NCI-H345 (cell line): ENCODE measurements around the gene GABRR1.

Source experiments
- DNase-seq: peaks from one replicate; lab custom pipeline; 2025; lab: John Stamatoyannopoulos, UW

The GABRR1 gene

DNA sequence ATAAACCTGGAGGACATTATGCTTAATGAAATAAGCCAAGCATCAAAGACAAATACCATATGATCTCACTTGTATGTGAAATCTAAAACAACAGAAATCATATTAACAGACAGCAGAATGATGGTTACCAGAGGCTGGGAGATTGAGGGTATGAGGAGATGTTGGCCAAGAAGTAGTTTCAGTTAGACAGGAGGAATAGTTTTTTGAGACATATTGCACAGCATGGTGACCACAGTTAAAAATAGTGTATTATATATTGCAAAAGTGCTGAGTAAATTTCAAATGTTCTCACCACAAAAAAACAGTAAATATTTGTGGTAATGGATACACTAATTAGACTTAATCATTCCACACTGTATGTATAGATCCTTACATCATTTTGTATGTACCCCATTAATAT, 1.8 kb downstream of the GABRR1 start:
- DNase-seq: no peak

GRCh38 chr6:89214197-89214596, 3.0 kb downstream of the GABRR1 start:
- no peak for DNase-seq

- no peak for DNase-seq
Measured at GRCh38 chr6:89212472-89212871, 4.7 kb downstream of the GABRR1 start.

DNA sequence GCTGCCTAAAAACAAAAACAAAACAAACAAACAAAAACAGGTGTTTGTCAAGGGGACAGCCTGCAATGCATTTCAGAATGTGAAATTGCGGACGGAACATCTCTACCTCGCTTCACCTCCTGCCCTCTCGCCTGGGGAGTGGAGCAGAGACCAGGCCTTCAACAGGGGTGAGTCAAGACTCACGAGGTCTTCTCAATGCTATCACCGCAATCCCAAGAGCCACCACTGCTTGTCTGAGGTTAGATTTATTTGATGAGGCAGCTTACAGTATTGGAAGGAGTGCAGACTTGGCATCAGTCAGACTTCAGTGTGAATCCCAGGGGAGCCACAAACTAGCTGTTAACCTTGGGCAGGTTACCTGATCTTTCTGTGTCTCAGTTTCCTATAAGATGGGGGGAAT, 7.7 kb downstream of the GABRR1 start:
- no peak for DNase-seq

DNA sequence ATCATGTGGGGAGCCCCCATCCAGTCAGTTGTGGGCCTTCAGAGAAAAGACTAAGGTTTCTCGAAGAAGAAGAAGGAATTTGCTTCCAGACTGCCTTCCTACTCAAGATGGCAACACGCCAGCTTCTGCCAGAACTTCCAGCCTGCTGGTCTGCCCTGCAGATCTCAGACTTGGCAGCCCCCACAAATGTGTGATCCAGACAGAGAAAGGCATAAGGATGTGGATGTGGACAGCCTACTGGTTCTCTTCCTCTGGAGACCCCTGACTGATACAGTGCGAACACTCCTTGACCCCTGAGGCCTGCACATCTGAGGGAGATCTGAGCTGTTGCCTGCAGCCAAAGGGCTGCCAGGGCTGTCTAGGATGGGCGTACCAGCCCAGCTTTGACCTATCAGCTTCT, 8.6 kb downstream of the GABRR1 start:
- DNase-seq: no peak

DNA sequence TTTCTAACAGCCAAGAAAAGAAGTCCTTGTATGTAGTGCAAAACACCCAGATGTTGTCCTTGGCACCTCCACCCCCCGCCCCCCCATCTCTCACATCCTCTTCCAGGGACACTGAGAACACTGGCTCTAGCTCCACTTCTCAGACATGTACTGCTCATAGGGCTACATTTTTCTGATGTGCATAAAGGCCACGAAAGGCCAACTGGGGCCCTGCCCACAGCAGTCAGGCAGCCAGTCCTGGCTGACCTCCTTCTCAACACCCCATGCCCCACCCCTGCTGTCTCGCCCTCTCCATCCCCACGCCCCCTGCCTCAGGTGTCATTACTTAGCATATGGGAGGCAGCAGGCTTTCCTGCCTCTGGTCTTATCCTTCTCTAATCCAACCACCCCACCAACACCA, 11.3 kb downstream of the GABRR1 start:
- DNase-seq: no peak

- no peak for DNase-seq
Measured at GRCh38 chr6:89204096-89204495, 13.1 kb downstream of the GABRR1 start.

- no peak for DNase-seq
Measured at GRCh38 chr6:89200706-89201215, 16.4 kb downstream of the GABRR1 start.

- no peak for DNase-seq
Measured at GRCh38 chr6:89199579-89199978, 17.6 kb downstream of the GABRR1 start.

DNA sequence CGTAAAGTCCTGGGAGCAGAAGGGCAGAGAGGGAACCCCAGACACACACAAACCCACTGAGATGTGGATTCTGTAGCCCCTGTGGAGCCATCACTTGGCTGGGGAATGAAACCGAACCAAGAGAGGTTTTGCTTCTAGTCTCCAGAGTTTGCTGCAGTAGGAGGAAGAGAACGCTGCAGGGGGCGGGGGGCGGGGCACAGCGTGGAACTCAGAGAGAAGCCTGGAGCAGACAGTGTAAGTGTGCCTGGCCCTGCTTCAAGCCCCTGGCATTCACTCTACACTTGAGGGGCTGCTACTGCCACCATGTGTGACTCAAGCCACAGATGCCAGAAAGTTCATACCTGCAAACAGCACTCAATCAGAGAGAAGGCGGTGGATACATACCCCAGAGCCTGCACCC, 18.9 kb downstream of the GABRR1 start:
- no peak for DNase-seq

DNA sequence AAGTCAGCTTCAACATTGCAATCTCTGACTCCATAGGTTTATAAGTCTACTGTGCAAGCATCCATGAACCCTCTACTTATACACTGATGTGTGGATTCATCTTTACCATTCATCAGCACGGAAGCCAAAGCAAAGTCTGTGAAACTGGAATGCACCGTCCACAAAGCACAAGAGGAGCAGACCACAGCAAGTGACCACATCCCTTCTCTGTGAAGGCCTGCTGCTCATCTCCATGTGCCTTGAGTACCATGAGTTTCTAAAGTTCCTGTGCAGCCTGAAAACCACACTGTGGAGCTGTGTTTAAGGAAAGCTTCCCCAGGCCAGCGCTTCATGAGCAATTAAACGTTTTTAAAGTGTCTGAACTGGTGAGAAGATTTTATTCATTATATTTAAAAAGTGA, 20.0 kb downstream of the GABRR1 start:
- DNase-seq: no peak

DNA sequence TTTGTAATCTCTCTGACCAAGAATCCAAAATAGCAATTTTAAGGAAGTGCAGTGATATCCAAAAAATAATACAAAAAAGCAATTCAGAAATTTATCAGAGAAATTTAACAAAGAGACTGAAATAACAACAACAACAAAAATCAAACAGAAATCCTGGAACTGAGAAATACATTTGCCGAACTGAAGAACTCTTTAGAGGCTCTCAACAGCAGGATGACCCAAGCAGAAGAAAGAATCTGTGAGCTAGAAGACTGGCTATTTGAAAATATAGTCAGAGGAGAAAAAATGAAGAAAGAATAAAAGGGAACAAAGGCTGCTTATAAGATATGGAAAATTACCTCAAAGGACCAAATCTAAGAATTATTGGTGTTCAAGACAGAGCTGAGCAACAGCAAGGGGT, 22.6 kb downstream of the GABRR1 start:
- no peak for DNase-seq

- DNase-seq: no peak
Measured at GRCh38 chr6:89190741-89191140, 26.4 kb downstream of the GABRR1 start.

DNA sequence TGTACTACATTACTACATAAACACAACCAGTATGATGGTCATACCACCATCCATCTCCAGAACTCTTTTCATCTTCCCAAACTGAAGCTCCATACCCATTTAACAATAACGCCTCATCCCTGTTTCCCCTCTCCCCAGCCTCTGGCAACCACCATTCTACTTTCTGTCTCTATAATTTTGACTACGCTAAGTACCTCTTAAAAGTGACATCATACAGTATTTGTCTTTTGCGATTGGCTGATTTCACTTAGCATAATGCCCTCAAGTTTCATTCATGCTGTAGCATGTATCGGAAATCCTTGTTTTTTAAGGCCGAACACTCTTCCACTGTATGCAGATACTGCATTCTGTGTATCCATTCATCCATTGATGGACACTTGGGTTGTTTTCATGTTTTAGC, 29.7 kb downstream of the GABRR1 start:
- DNase-seq: no peak

GRCh38 chr6:89186762-89187161, 30.4 kb downstream of the GABRR1 start:
- no peak for DNase-seq

DNA sequence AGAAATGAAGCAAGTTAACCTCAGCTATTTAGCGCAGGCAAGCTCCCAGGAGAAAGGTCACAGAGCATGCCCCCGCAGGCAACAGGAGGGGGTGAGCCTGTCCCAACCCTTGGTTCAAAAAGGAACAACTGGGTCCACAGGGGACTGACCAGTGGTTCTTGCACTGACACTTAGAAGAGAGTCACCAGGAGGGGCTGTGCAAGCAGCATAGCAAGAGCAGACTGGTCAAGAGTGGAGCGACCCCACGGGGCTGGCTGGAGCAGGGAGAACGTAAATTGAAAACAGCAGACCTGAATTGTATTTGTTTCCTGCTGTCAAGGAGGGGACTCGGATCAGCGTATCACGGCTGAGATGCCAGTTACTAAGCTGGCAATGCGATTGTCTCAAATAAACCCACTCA, 32.8 kb downstream of the GABRR1 start:
- DNase-seq: no peak

DNA sequence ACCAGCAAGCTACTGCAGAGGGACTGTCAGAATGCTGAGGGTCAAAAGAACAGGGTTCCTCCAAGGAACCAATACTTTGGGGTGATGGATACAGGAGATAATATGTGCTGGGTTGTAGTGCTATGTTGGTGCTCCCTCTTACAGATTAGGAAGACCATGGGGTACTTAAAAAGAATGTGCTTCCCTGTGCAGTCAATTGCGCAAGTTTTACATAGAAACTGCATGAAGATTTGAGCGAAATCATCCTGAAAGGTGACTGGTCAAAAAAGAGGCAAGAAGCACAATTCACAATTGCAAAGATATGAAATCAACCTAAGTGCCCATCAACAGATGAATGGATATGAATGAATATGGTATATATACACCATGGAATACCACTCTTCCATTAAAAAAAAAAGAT, 33.9 kb downstream of the GABRR1 start:
- no peak for DNase-seq

DNA sequence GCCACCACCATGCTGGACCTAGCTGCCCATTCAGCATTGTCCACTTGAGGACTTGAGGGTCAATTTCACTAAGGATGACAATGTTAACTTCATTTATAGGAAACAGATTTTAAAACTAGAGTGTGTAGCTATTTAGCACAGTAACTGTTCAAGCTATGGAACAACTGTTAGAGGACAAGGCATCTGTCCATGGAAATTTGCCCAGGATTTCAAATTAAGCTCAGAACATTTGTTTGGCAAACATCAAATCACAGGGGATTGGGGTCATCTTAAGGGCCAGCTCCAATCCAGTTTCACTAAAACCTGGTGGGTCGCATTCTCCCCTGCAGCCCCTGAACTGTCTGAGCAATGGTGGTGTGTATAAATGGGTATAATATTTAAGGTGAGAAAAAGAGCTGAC, 36.2 kb downstream of the GABRR1 start:
- DNase-seq: no peak

GRCh38 chr6:89180112-89180511, 37.0 kb downstream of the GABRR1 start:
- DNase-seq: no peak

GRCh38 chr6:89173634-89174033, 43.5 kb downstream of the GABRR1 start:
- no peak for DNase-seq

DNA sequence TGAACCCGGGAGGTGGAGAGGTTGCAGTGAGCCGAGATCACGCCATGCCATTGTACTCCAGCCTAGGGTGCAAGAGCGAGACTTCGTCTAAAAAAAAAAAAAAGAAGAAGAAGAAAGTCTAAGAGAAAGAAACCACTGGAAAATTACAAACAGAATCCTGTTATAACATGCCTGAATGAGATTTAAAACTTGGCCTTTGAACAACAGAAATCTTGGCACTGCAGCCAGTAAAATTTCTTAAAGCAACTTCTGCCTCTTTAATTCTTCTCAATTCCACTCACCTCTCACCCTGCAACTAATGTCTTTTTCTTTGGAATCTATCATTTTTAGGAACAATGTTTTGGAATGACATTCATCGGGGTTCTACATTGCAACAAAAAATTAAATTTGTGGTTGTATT, 45.0 kb downstream of the GABRR1 start:
- no peak for DNase-seq

GRCh38 chr6:89162047-89162371, 55.1 kb downstream of the GABRR1 start:
- DNase-seq: no peak

- no peak for DNase-seq
Measured at GRCh38 chr6:89161326-89162046, 55.7 kb downstream of the GABRR1 start.

- no peak for DNase-seq
Measured at GRCh38 chr6:89160331-89161092, 56.6 kb downstream of the GABRR1 start.
